Retinal pigment epithelial cell (primary cell): ENCODE data around the gene MMAA.
"Not testable (repeated sequence)": the region's sequence is repeated elsewhere in the genome, so short reads cannot be mapped to it uniquely, and the experiment has no call there.

Source experiments
- DNase-seq: peaks from one replicate; pipeline ENCODE4 v3.0.0-alpha.2; 2010; ENCODE audit warnings: low read depth
- H3K4me3 ChIP-seq: 2 replicates; pipeline ENCODE4 v1.5.1; 2011; ENCODE audit warnings: mild to moderate bottlenecking, low read length, control low read depth, moderate library complexity
- CTCF ChIP-seq: conservative IDR thresholded peaks from 2 replicates; pipeline ENCODE4 v1.5.1; 2011; ENCODE audit warnings: low read depth, low read length, control low read depth, inconsistent platforms

The MMAA gene

GRCh38 chr4:145639186-145639698 is 20.1 kb downstream of the MMAA start:
- no peak for DNase-seq
- no peak overlapping the region for H3K4me3 ChIP-seq
- no peak for TF ChIP-seq CTCF

GRCh38 chr4:145640236-145640635 is 21.1 kb downstream of the MMAA start:
- DNase-seq, H3K4me3 ChIP-seq: not testable (repeated sequence)

- H3K4me3 ChIP-seq = no peak overlapping the region
- no peak for TF ChIP-seq CTCF
- DNase-seq = no peak
These were observed 24.1 kb downstream of the MMAA start for GRCh38 chr4:145643295-145643694.

GRCh38 chr4:145644699-145645098 is 25.5 kb downstream of the MMAA start:
- H3K4me3 ChIP-seq = no peak overlapping the region
- no peak for DNase-seq
- TF ChIP-seq CTCF = no peak

GRCh38 chr4:145656156-145656555 is 37.0 kb downstream of the MMAA start:
- H3K4me3 ChIP-seq = no peak overlapping the region
- TF ChIP-seq CTCF = no peak
- DNase-seq = no peak

- no peak for TF ChIP-seq CTCF
- H3K4me3 ChIP-seq = no peak overlapping the region
These were observed 40.9 kb downstream of the MMAA start for GRCh38 chr4:145660064-145660463.

GRCh38 chr4:145663194-145663593 is 44.0 kb downstream of the MMAA start:
- DNase-seq = no peak
- no peak overlapping the region for H3K4me3 ChIP-seq
- no peak for TF ChIP-seq CTCF

More at GRCh38 chr4:145660064-145660463, 40.9 kb downstream of the MMAA start:
- no peak for DNase-seq

GRCh38 chr4:145665773-145666172 is 46.6 kb downstream of the MMAA start:
- no peak for DNase-seq
- no peak overlapping the region for H3K4me3 ChIP-seq
- no peak for TF ChIP-seq CTCF
